Gastroesophageal sphincter (tissue), 4 donors: ENCODE results near the gene HYAL1. TPM values are rescaled to one million over a fixed set of nuclear protein-coding genes. Genes with fewer than 3 reads are reported as not detected.
A peak's percentile ranks its signal among the peaks of the same experiment; 100 is the strongest.

Experiments
- ATAC-seq: fragments of 150-250 bp; one replicate; pipeline ENCODE4 v1.9.1; 2016; ENCODE audit warnings: mild to moderate bottlenecking, moderate library complexity
- H3K27ac ChIP-seq, 4 donors: fragments of 200-600 bp; sonication (generic) in 3 of 4; 1 replicate in 3 of 4; 2 replicates in 1 of 4; pipeline ENCODE4 v1.5.1; 2016 to 2019
- H3K27me3 ChIP-seq: fragments of 200-600 bp; sonication (generic); one replicate; pipeline ENCODE4 v1.5.1; 2019
- H3K36me3 ChIP-seq, 2 donors: fragments of 200-600 bp; sonication (generic); one replicate each; pipeline ENCODE4 v1.5.1; 2019; ENCODE audit warnings: control low read depth in 1 of 2
- H3K4me1 ChIP-seq, 3 donors: fragments of 200-600 bp; sonication (generic); 1 replicate in 2 of 3; 2 replicates in 1 of 3; pipeline ENCODE4 v1.5.1; 2016 to 2019; ENCODE audit warnings: control low read depth in 2 of 3
- H3K4me3 ChIP-seq, 2 donors: fragments of 200-600 bp; sonication (generic); one replicate each; pipeline ENCODE4 v1.5.1; 2019; ENCODE audit warnings: mild to moderate bottlenecking in 1 of 2, moderate library complexity in 1 of 2
- H3K9me3 ChIP-seq, 3 donors: fragments of 200-600 bp; sonication (generic); one replicate each; pipeline ENCODE4 v1.5.1; 2017 to 2019; ENCODE audit warnings: control low read depth in 2 of 3
- EP300 ChIP-seq: sonication (generic); formaldehyde crosslinking; IDR thresholded peaks from one replicate; pipeline ENCODE4 v1.6.1; 2017; ENCODE audit warnings: antibody characterized with exemption, mild to moderate bottlenecking
- POLR2A ChIP-seq, 2 donors: fragments of 450-650 bp; IDR thresholded peaks; one replicate each; pipeline ENCODE4 v1.6.1; 2017; ENCODE audit warnings: antibody characterized with exemption in 2 of 2, mild to moderate bottlenecking in 2 of 2, moderate library complexity in 1 of 2
- POLR2AphosphoS5 ChIP-seq: sonication (generic); formaldehyde crosslinking; IDR thresholded peaks from one replicate; pipeline ENCODE4 v1.6.1; 2017; ENCODE audit warnings: antibody characterized with exemption
- WGBS, 2 donors: methylation state at CpG; one replicate each; pipeline ENCODE4 v1.1.5; 2018; ENCODE audit warnings: low coverage in 1 of 2; 5-methylcytosine and 5-hydroxymethylcytosine counted together
- total RNA-seq, 4 donors: library from RNA; depleted of rRNA; stranded (reverse); fragments of >200 nt; gene quantifications; one replicate each; pipeline ENCODE4 v1.1.0, GENCODE V29; 2016
- TF ChIP-seq, protein P1 (sequence below), 4 experiments: fragments of 200-600 bp in 2 of 4; fragments of 450-650 bp in 2 of 4; sonication (generic) in 1 of 4; IDR thresholded peaks; one replicate each; pipeline ENCODE4 v1.5.1; 2017 to 2019; ENCODE audit warnings: antibody characterized with exemption in 4 of 4, mild to moderate bottlenecking in 2 of 4, moderate library complexity in 2 of 4

HYAL1 gene
- total RNA-seq, 4 donors from 2014 or later, result 4.8 to 12.3 (median 7.9) TPM

DNA sequence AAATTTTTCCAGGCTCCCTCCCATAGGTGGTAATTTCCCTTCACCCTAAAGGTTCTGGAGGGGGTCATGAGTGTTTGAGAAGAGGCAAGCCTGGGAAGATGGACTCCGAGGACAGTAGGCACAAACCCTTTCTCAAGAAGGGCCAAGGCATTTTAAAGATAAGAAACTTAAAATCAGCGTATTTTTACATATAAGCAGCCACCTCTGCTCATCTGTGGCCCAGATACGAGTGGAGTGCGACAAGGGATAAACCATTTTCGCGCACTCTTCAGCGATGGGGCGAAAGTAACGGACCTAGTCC, 36.7 kb upstream of the HYAL1 start:
- ATAC-seq, result no peak
- Histone ChIP-seq H3K27me3 (no peaks in the 10 kb centered on the region), H3K36me3 (no peaks in the 10 kb centered on the region), H3K4me1 (peaks cover 0 to 70% (median 38%) of the 10 kb centered on the region in 3 donors), H3K4me3 (peak overlapping the region; percentile 27 to 65), H3K27ac (peak overlapping the region; percentile 6 to 99 (median 92)), H3K9me3 (no peaks in the 10 kb centered on the region)
- TF ChIP-seq, protein P1, sequence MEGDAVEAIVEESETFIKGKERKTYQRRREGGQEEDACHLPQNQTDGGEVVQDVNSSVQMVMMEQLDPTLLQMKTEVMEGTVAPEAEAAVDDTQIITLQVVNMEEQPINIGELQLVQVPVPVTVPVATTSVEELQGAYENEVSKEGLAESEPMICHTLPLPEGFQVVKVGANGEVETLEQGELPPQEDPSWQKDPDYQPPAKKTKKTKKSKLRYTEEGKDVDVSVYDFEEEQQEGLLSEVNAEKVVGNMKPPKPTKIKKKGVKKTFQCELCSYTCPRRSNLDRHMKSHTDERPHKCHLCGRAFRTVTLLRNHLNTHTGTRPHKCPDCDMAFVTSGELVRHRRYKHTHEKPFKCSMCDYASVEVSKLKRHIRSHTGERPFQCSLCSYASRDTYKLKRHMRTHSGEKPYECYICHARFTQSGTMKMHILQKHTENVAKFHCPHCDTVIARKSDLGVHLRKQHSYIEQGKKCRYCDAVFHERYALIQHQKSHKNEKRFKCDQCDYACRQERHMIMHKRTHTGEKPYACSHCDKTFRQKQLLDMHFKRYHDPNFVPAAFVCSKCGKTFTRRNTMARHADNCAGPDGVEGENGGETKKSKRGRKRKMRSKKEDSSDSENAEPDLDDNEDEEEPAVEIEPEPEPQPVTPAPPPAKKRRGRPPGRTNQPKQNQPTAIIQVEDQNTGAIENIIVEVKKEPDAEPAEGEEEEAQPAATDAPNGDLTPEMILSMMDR (IDR thresholded peaks at IDR 0.05), result no peak
- no peak for TF ChIP-seq POLR2AphosphoS5
- no peak for TF ChIP-seq POLR2A (IDR thresholded peaks at IDR 0.05)
- no peak for TF ChIP-seq EP300
- WGBS, 2 donors, result 40 to 44% methylated on average over 1 to 5 of the region's 9 CpGs

- Histone ChIP-seq H3K4me1 (peaks cover 0 to 72% (median 43%) of the 10 kb centered on the region in 3 donors), H3K27ac (peak overlapping the region in 3 of 4 donors; percentile 91 to 99 (median 94)), H3K4me3 (peak overlapping the region in 1 of 2 donors; percentile 65), H3K36me3 (peaks cover 0 to 3% of the 10 kb centered on the region in 2 donors), H3K27me3 (no peaks in the 10 kb centered on the region), H3K9me3 (no peaks in the 10 kb centered on the region)
- ATAC-seq, result no peak
- WGBS, 2 donors, result 74 to 100% methylated on average over 4 to 6 of the region's 14 CpGs
- TF ChIP-seq EP300 (no peak), POLR2AphosphoS5 (no peak), POLR2A (IDR thresholded peaks at IDR 0.05) (no peak)
- TF ChIP-seq, protein P1 (IDR thresholded peaks at IDR 0.05), result no peak
These were observed 36.2 kb upstream of the HYAL1 start for GRCh38 chr3:50339485-50340146.

- 0 to 60% methylated on average over 1 to 5 of the region's 5 CpGs for WGBS, 2 donors
- TF ChIP-seq POLR2A (IDR thresholded peaks at IDR 0.05) (no peak), EP300 (no peak), POLR2AphosphoS5 (no peak)
- TF ChIP-seq, protein P1 (IDR thresholded peaks at IDR 0.05), result no peak
These were observed 35.6 kb upstream of the HYAL1 start for GRCh38 chr3:50338965-50339364.

GRCh38 chr3:50337175-50337861, 33.9 kb upstream of the HYAL1 start:
- TF ChIP-seq POLR2AphosphoS5 (peak; percentile 93), EP300 (no peak), POLR2A (IDR thresholded peaks at IDR 0.05) (peak; percentile 66 to 73)
- Histone ChIP-seq H3K4me3 (peak overlapping the region; percentile 54 to 91), H3K27me3 (no peaks in the 10 kb centered on the region), H3K4me1 (peaks cover 0 to 95% (median 51%) of the 10 kb centered on the region in 3 donors), H3K27ac (peak overlapping the region; percentile 81 to 99 (median 96)), H3K36me3 (peaks cover 0 to 11% of the 10 kb centered on the region in 2 donors), H3K9me3 (no peaks in the 10 kb centered on the region)
- WGBS, 2 donors, result 0% methylated on average over 4 of the region's 79 CpGs; no CpG with 5 or more reads in 1 of the 2 donors
- ATAC-seq, result peak; percentile 91

More at GRCh38 chr3:50338965-50339364, 35.6 kb upstream of the HYAL1 start:
- Histone ChIP-seq H3K4me3 (peak overlapping the region in 1 of 2 donors; percentile 91), H3K27me3 (no peaks in the 10 kb centered on the region), H3K9me3 (no peaks in the 10 kb centered on the region), H3K4me1 (peaks cover 0 to 78% (median 49%) of the 10 kb centered on the region in 3 donors), H3K27ac (peak overlapping the region in 3 of 4 donors; percentile 94 to 99 (median 99)), H3K36me3 (peaks cover 0 to 6% of the 10 kb centered on the region in 2 donors)
- ATAC-seq, result no peak

GRCh38 chr3:50336452-50337174, 33.2 kb upstream of the HYAL1 start:
- 0% methylated on average over 8 of the region's 31 CpGs; no CpG with 5 or more reads in 1 of the 2 donors for WGBS, 2 donors
- Histone ChIP-seq H3K36me3 (peaks cover 0 to 18% of the 10 kb centered on the region in 2 donors), H3K4me1 (peaks cover 0 to 94% (median 48%) of the 10 kb centered on the region in 3 donors), H3K4me3 (peak overlapping the region; percentile 54 to 91), H3K27me3 (no peaks in the 10 kb centered on the region), H3K9me3 (no peaks in the 10 kb centered on the region), H3K27ac (peak overlapping the region; percentile 81 to 99 (median 96))
- no peak for ATAC-seq
- TF ChIP-seq POLR2AphosphoS5, result no peak
- TF ChIP-seq, protein P1 (IDR thresholded peaks at IDR 0.05), result peak in 1 of 4 experiments; percentile 5
